GM19328 (cell line): ENCODE results near the gene RPIA.
"Not testable (repeated sequence)": the region's sequence is repeated elsewhere in the genome, so short reads cannot be mapped to it uniquely, and the experiment has no call there.

Experiments
- ATAC-seq: cut with Tn5 transposase; IDR thresholded peaks from one replicate; pipeline ENCODE4 v1.9.1; 2021; ENCODE audit warnings: mild to moderate bottlenecking, moderate library complexity; ENCODE audit not compliant: unreplicated experiment

The RPIA gene

DNA sequence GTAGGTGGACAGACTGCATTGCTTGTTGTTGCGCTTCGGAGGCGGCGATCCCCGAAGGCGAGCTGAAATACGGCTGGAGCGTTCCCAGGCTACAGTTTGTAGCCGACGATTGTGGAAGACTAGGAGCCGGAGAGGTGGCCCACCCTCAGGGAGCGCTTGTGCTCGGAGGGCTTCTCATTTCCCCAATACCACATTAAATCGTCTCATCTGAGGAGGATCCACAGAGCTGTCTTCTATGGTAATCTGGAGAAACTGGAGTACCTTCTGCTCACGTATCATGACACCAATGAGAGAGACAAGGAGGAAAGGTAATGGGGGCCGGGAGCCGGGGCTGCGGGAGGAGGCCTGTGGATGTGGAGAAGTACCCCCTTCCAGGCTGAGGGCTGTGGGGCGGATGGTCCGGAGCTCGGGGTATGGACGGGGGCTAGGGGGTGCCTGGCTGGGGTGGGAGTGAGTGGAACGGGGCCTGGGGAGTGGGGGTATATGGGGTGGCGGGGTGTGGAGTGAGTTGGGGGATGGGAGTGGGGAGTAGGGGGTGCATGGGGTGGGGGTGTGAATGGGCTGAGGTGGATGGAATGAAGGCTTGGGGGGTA is 74.5 kb downstream of the RPIA start:
- ATAC-seq = not testable (repeated sequence)

DNA sequence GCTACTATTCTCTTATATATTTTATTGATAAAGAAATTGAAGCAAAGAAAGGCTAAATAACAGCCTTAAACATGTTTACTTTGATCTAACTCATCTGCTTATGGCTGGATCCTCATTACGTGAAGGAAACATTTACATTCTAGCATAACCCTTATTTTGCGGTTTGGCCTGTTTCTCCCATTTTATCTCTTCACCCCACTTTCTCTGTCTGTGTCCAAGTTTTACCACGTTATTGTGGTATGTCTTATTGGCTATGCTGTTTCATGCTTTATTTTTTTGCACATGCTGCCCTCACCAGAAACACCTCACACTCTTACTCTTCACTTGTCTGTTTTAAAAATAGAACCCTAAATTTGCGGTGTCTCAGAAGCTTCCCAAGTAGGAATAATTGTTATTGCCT is 78.5 kb downstream of the RPIA start:
- ATAC-seq = no peak

DNA sequence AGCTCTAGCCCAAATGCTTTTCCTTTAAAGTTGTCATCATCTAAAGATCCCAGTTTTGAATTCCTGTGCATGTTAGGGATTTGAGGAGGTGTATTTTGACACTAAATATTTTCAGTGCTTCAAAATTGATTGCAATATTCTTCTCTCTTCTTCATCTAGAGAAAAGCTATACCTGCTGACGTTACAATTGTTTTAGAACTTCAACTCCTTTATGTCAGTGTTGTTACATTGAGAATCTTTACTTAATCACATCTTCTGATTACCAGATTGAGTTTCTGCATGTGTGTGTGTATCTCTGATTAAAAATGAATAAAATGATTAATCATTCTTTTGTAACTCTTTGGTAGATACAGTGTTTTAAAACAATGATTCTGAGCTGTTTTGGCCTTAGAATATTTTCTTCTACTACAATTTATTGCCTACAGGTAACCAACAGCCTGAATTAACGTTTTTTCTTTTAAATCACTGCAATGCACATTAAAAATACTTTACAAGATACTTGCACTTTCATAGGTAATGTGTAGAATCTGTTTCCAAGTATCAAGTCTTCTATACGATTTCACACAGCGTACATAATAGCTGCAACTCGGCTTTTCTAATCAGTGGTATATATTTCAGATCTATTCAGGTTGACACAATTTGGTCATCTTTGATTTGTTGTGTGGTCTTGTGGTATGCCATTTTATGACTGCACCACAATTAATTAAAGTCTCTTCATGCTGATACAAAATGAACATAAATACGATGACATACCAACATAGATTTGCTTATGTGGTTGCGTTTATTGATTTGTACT is 82.0 kb downstream of the RPIA start:
- not testable (repeated sequence) for ATAC-seq

DNA sequence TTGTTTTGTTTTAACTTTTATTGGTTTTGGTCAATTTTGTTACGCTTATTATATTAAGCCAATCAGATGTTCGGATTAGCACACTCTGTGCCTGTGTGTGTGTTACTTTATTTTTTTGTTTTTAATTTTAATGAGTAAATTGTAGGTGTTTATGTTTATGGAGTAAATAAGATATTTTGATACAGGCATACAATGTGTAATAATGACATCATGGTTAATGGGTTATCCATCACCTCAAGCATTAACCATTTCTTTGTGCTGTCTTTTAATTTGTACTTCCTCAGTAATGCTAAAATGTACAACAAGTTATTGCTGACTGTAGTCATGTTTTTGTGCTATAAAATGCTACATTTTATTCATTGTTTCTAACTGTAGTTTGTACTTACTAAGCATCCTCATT is 97.7 kb downstream of the RPIA start:
- not testable (repeated sequence) for ATAC-seq

DNA sequence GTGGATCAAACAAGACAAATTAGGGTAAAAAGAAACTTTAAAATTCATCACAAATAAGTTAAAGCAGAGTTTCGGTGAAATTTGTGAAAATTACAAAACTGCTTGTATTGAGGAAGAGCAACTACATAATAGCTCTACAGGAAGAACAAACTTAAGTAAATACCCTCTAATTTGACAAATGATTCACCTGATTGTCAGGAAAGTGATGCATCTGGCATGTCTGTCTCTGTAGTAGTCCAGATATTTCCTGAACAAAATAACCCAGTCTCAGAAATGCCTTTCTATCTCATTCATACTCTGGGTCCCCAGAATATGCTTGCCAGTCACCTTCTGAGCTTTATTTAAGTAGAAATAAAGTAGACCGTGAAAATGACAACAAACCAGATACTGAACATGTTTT is 104.5 kb downstream of the RPIA start:
- not testable (repeated sequence) for ATAC-seq

DNA sequence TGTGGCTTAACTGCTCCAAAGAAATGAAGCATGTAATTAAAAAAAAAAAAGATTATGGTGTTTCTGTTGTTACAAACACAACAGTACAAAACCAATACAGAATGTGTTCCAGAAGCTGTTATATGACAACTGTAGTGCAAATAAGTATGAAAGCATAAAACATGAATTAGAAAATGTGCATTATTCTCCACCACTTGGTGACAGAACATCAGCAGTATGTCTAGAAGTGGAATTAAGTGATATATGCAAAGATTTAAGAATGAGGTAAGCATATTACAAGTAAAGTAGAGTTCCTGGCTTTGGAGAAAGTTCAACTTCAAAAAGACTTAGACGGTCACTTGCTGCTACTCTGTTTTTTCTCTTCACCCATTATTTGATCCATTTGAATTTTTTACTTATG is 105.0 kb downstream of the RPIA start:
- ATAC-seq = not testable (repeated sequence)

DNA sequence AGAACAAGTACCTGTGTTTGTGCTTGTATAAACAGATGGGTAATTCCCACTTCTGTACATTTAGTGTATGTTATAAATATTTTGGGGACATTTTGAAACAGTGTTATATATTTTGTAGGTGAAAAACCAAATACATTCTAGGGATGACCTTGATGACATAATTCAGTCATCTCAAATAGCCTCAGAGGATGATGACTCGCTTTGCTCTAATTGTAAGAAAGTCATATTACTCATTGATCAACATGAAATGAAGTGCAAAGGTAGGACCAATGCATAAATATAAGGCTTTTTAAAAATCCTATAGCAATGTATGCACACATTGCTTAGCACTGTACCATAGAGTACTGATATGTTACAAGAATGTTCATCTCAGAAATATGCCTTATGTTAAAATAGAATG is 105.7 kb downstream of the RPIA start:
- ATAC-seq = not testable (repeated sequence)
